ENCODE results near the gene CFAP157. TPM values are rescaled to one million over a fixed set of nuclear protein-coding genes. Genes with fewer than 3 reads are reported as not detected.

The CFAP157 gene
- total RNA-seq, 4 donors from 2014 or later = 2.1 to 5.4 (median 4.4) TPM; not detected in 1

GRCh38 chr9:127741831-127742434 is 35.1 kb downstream of the CFAP157 start:
- DNase-seq = peak; percentile 46 to 56
- intact Hi-C loops (cut with DNase I; ENCODE audit: low total_unique reads) = no loop called here
- no peaks in the 10 kb centered on the region for H3K36me3 ChIP-seq
- peak overlapping the region in 1 of 2 donors; percentile 72 for H3K27ac ChIP-seq
- no peaks in the 10 kb centered on the region for H3K27me3 ChIP-seq
- no peaks in the 10 kb centered on the region for H3K9me3 ChIP-seq
- H3K4me3 ChIP-seq = no peak overlapping the region
- TF ChIP-seq POLR2A (IDR thresholded peaks at IDR 0.05) (no peak), CTCF (IDR thresholded peaks at IDR 0.05) (no peak)
- H3K4me1 ChIP-seq = no peaks in the 10 kb centered on the region

GRCh38 chr9:127742435-127743088 is 35.8 kb downstream of the CFAP157 start:
- peak; percentile 40 to 62 for DNase-seq
- no peak for TF ChIP-seq CTCF (IDR thresholded peaks at IDR 0.05)
- no peak for TF ChIP-seq POLR2A (IDR thresholded peaks at IDR 0.05)
- Histone ChIP-seq H3K4me1 (no peaks in the 10 kb centered on the region), H3K9me3 (no peaks in the 10 kb centered on the region), H3K36me3 (no peaks in the 10 kb centered on the region), H3K27me3 (no peaks in the 10 kb centered on the region), H3K4me3 (no peak overlapping the region), H3K27ac (peak overlapping the region in 1 of 2 donors; percentile 72)
- intact Hi-C loops (cut with DNase I; ENCODE audit: low total_unique reads) = no loop called here

- DNase-seq = no peak
- intact Hi-C loops (cut with DNase I; ENCODE audit: low total_unique reads) = no loop called here
- Histone ChIP-seq H3K4me3 (no peak overlapping the region), H3K9me3 (no peaks in the 10 kb centered on the region), H3K27ac (no peak overlapping the region), H3K27me3 (no peaks in the 10 kb centered on the region), H3K4me1 (no peaks in the 10 kb centered on the region), H3K36me3 (no peaks in the 10 kb centered on the region)
- TF ChIP-seq CTCF (IDR thresholded peaks at IDR 0.05) (no peak), POLR2A (IDR thresholded peaks at IDR 0.05) (no peak)
Observed at GRCh38 chr9:127744398-127745110, 37.8 kb downstream of the CFAP157 start.

- H3K4me1 ChIP-seq = no peaks in the 10 kb centered on the region
- TF ChIP-seq POLR2A (IDR thresholded peaks at IDR 0.05) (no peak), CTCF (IDR thresholded peaks at IDR 0.05) (no peak)
- H3K9me3 ChIP-seq = no peaks in the 10 kb centered on the region
- H3K27ac ChIP-seq = no peak overlapping the region
- no peaks in the 10 kb centered on the region for H3K27me3 ChIP-seq
- intact Hi-C loops (cut with DNase I; ENCODE audit: low total_unique reads) = no loop called here
- H3K4me3 ChIP-seq = no peak overlapping the region
- DNase-seq = no peak
- no peaks in the 10 kb centered on the region for H3K36me3 ChIP-seq
Observed at GRCh38 chr9:127746959-127747569, 40.3 kb downstream of the CFAP157 start.

Measured in uterus (tissue), 4 donors.